Astrocyte of the spinal cord (primary cell): ENCODE data around the gene PGBD4.

Source experiments
- DNase-seq: peaks from one replicate; pipeline ENCODE4 v3.0.0; 2011; ENCODE audit warnings: low read depth, low spot score
- H3K4me3 ChIP-seq: 2 replicates; pipeline ENCODE4 v1.5.1; 2011; ENCODE audit warnings: low read depth, mild to moderate bottlenecking, low read length, moderate library complexity
- in situ Hi-C: cut with HindIII; loops from 2 replicates; pipeline ENCODE4 v1.10.0; 2017; ENCODE audit warnings: low sequenced_read_pairs
- TF ChIP-seq, protein P1 (sequence below): IDR thresholded peaks from 2 replicates; pipeline ENCODE4 v1.5.1; 2012; ENCODE audit warnings: low read depth, mild to moderate bottlenecking, low read length, inconsistent platforms

PGBD4 gene

DNA sequence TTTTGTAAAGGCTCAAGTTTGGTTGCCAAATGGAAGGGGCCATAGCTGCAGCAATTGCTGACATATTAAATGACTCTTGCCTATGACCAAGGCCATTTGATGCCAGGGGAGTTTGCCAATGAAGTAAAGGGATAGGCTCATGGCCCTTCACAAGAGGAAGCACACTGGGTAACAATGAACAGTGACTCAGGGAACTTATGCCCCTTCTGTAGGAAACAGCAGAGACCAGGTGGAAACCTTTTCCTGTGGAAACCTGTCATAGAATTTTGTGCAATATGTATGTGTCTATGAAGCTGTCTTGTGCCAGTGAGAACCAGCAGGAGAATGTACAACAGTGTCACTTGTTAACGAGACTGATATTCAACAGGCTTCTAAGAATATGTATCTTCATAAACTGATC, 37.4 kb upstream of the PGBD4 start:
- TF ChIP-seq, protein P1, sequence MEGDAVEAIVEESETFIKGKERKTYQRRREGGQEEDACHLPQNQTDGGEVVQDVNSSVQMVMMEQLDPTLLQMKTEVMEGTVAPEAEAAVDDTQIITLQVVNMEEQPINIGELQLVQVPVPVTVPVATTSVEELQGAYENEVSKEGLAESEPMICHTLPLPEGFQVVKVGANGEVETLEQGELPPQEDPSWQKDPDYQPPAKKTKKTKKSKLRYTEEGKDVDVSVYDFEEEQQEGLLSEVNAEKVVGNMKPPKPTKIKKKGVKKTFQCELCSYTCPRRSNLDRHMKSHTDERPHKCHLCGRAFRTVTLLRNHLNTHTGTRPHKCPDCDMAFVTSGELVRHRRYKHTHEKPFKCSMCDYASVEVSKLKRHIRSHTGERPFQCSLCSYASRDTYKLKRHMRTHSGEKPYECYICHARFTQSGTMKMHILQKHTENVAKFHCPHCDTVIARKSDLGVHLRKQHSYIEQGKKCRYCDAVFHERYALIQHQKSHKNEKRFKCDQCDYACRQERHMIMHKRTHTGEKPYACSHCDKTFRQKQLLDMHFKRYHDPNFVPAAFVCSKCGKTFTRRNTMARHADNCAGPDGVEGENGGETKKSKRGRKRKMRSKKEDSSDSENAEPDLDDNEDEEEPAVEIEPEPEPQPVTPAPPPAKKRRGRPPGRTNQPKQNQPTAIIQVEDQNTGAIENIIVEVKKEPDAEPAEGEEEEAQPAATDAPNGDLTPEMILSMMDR, result no peak
- no peak overlapping the region for H3K4me3 ChIP-seq
- no peak for DNase-seq
- in situ Hi-C loops, result no loop called here

DNA sequence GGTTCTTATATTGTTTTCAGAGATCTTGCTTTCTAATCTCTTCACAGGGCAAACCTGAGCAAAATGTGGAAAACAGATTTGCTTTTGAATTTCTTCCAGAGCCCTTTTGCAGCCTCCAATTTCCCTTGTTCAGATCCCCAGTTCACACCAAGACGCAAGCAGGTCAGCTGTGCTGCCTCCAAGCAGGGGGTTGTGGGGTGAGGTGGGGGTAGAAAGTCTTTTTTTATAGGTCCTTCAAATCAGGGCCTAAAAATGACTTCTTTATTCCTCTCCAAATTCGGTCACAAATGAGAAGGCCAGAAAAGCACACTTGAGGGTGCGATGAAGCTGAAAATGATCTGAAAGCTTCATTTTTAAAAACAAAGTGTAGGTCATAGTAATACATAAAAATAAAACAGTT, 36.6 kb upstream of the PGBD4 start:
- TF ChIP-seq, protein P1, result no peak
- H3K4me3 ChIP-seq, result no peak overlapping the region
- DNase-seq, result no peak
- in situ Hi-C loops, result no loop called here

DNA sequence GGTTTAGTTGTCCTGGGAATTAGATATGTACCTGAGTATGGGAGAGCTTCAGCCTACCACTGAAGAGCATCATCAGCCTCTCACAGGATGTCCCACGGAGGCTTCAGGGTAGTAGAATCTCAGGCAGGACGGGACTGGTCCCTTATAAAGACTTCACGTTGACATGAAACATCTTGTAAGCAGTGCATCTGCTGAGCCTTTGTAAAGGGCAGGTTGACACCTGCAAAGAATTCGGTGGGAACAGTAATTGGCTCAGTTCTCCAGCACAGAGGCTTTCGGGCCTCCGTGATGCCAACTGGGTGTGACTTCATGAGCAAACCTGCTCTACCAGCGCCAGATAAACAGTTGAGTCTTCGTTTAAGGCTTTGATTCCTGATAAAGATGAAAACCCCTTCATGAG, 35.9 kb upstream of the PGBD4 start:
- TF ChIP-seq, protein P1, result no peak
- in situ Hi-C loops, result no loop called here
- DNase-seq, result no peak
- H3K4me3 ChIP-seq, result no peak overlapping the region

DNA sequence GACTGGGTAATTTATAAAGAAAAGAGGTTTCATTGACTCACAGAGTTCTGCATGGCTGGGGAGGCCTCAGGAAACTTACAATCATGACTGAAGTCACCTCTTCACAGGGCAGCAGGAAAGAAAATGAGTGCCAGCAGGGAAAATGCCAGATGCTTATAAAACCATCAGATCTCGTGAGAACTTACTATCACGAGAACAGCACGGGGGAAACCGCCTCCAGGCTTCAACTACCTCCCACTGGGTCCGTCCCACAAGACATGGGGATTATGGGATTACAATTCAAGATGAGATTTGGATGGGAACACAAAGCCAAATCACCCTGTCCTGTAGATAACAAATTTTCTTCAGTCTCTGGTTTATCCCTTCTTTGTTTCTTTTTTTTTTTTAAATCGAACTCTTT, 31.9 kb upstream of the PGBD4 start:
- TF ChIP-seq, protein P1, result no peak
- no peak for DNase-seq
- no peak overlapping the region for H3K4me3 ChIP-seq
- in situ Hi-C loops, result no loop called here

DNA sequence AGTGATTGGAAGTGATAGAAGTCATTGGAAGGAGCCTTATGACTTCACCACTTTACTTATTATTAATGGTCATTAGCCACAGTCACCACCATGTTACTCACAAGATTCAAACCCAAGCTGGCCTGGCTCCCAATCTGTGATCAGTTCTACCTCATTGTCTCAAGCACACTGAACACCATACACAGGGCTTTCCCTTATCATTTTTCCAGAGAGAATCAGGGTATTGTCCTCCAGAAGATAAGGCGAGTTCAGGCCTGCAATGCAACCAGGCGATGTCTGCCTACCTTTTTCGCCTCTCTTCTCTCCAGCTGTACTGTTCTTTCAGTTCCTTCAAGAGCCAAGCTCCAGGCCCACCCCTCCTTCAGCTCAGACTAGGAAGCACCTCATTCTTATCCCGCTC, 25.1 kb upstream of the PGBD4 start:
- in situ Hi-C loops, result no loop called here
- no peak for DNase-seq
- no peak overlapping the region for H3K4me3 ChIP-seq
- TF ChIP-seq, protein P1, result no peak

DNA sequence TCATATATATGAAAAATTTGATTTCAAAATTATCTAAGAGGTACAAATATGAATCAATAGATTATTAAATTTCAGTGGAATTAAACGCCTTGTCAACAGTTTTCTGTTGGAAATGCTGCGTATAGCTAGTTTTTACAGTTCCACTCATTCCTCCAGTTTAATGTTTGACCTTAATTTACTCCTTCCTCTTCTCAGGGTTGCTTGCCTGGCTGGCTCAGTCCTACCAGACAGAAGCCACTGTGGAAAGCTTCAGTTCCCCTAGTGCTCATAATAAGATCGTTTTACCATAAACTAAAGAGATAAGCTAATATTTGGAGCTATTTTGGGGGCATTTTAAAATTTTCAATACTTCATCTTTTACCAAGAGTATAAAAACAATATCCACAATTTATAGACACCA, 23.0 kb upstream of the PGBD4 start:
- TF ChIP-seq, protein P1, result no peak
- in situ Hi-C loops, result no loop called here
- H3K4me3 ChIP-seq, result no peak overlapping the region
- no peak for DNase-seq

DNA sequence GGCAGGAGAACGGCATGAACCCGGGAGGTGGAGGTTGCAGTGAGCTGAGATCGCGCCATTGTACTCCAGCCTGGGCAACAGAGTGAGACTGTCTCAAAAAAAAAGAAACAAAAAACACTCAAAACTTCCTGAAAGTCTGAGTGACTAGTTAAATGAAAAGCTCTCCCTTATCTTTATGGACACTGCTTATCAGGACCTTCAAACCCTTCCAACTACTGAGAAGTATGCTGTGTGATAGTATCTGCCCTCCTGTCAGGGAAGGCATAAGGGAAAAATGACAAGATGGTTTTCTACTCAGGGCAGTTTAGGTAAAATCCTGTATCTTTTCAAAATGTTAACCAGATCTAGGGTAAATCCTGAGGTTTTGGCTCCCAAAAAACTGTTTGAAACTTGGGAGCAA, 22.0 kb upstream of the PGBD4 start:
- H3K4me3 ChIP-seq, result no peak overlapping the region
- no peak for DNase-seq
- TF ChIP-seq, protein P1, result no peak
- in situ Hi-C loops, result no loop called here
